DLD1 (cell line): ENCODE results near the gene SENP1.
"Not testable (repeated sequence)": the region's sequence is repeated elsewhere in the genome, so short reads cannot be mapped to it uniquely, and the experiment has no call there.

ENCODE experiments used
- in situ Hi-C: cut with HindIII; loops from 2 replicates; pipeline ENCODE4 v1.10.0; 2017; ENCODE audit warnings: low sequenced_read_pairs

SENP1 gene

DNA sequence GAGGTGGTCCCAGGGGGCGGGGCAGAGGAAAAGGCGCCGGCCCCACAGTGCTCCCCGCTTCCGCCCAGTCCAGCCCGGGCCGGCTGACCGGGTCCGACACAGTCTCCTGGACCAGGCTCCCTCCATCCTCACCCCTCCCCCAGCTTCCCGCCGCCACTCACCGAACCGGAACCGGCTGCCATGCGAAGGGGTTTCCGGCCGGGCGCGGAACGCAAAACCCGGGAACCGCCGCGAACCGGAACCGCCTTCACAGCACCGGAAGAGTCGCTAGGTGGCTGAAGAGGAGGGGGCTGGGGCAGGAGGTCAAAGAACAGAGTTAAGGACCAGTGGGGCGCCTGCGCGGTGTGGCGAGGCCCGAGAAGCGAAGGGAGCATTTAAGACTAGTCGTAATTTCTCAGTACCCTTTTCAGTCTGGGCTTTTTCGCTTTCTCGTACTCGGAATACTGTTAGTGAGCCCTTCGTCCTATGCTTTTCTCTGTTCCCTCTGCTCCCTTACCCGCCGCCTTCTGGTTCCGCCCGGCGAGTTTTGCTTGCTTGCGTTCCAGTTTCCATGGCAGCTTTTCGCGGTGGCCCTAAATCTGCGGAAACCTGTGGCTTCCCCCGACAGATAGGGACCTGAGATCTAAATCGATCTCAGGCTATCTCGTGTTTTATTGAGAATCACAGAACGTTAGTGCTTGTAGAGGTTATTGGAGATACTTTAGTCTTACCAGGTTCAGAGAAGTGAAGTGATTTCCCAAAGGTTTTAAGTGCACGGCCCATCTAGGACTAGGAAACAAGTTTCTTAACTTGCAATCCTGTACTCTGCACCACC, at the start of gene SENP1:
TSS of gene SENP1 (minus strand) at position 213 of the 814 bp plus-strand sequence. CDS start 4,607 bp downstream, outside the sequence.
- in situ Hi-C loops = no loop called here

DNA sequence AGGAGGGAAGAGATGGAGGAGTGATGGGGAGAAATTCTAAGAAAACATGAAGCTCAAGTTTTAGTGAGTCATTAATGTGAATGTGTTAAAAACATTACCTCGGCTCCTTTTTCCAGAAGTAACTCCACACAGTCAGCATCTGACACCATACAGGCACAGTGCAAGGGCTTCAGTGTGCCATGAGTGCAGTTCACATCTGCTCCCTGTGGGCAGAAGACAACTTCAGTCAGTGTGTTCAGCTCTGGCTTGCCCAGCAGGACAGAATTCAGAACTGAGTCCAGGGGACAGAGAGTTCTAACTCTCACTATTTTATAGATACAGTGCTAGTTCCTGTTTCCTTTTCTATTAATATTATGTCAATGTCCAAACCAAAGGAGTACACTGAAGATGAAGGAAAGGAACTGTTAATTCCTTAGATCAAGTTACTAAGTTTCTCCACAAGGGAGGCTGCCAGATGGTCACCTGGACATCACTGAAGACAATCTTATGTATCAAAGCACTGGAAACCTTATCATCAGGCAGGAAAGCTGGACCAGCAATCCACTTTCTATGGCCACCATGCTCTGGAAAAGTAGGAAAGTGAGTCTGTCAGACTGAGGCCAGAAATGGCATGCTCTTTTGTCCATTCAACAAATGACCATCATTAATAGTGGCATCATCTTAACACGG, 45.4 kb upstream of the SENP1 start:
- in situ Hi-C loops = no loop called here

DNA sequence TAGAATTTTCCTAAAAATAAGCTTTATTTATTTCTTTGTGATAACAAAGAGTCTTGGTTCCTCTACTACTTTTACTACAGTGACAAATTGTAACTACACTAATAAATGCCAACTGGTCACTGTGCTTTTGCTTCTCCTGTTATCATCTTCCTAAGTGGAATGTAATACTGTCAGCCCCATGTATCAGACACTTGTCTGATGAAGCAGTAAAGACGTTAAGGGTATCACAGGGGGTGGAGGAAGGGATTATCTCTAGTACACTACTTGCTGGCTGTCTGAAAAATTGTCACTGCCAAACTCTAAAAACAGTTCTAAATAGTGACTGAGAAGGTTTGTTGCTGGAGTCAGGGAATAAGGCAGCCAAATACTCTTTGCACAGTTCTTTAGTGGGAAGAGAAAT, 40.1 kb upstream of the SENP1 start:
- in situ Hi-C loops = no loop called here

DNA sequence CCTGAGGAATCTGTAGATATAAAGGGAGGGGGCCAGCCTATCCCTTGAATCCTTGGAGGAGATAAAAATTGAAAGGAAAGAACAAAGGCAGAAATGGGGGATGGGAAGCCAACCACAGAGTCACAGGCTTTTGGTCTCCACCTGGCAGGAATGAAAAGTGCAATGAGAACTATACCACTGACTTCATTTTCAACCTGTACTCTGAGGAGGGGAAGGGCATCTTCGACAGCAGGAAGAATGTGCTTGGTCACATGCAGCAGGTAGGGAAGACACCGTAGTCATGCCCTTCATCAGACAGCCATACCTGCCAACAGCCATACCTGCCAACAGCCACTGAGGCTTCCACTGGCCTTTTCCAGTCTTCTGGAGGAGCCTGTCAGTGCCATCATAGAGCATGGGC, 38.0 kb upstream of the SENP1 start:
- in situ Hi-C loops = no loop called here

DNA sequence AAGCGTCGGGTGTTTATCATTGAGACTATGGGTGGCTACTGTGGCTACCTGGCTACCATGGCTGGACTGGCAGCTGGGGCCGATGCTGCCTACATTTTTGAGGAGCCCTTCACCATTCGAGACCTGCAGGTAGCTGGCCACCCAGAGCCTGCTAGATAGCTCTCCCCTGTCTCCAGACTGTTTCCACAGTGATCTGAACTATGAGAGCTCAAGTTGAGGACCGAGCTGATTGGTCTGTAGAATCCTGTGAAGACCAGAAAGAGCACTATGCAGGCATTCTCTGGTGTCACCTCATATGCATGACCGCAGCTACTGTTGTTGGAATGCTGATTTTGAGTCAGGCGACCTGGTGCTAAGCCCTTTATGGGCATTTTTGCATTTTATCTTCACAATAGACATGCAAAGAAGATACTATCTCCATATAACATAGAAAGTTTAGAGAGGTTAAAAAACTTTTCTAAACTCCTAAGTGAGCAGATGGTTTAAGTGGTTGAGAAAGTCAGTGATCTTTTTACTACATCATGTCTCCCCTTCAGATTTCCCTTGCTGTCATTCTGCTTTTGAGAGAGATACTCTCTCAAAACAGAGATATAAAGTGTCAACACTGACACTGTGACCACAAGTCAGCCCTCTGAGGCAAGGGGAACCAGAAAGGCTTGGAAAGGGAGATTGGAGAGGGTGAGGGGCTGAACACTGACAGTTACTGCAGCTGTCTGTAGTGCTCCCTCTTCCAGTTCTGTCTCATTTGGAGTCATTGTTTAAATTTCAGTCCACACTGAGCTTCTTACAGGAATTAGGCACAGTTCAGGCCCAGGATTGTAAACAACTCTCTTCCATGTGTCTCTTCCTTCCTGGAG, 37.2 kb upstream of the SENP1 start:
- in situ Hi-C loops = no loop called here

DNA sequence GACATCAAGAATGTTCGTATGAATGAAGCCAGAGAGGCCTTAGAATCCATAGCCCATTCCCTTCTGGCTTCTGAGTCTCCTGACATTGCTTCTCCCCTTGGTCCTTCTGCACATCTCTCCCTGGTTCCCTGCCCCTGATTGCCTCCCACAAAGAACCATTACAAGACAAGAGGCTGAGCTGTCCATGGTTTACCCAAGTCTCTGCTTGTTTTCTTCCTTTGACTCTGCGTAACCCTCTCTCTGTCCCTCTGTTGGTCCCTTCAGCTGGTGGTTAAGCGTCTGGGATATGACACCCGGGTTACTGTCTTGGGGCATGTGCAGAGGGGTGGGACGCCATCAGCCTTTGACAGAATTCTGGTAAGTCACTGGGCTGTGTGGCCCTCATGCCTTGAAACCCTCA, 29.1 kb upstream of the SENP1 start:
- in situ Hi-C loops = no loop called here

DNA sequence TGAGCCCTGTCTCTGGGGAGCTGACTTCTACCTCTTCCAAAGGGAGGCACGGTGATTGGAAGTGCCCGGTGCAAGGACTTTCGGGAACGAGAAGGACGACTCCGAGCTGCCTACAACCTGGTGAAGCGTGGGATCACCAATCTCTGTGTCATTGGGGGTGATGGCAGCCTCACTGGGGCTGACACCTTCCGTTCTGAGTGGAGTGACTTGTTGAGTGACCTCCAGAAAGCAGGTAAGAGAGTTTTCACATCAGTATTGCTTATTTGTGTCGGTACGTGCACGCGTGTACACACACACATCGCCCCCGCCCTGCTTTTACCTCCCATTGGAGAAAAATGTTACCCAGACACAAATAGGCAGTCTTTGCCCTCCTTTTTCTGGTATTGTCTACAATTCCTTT, 26.9 kb upstream of the SENP1 start:
- in situ Hi-C loops = no loop called here

DNA sequence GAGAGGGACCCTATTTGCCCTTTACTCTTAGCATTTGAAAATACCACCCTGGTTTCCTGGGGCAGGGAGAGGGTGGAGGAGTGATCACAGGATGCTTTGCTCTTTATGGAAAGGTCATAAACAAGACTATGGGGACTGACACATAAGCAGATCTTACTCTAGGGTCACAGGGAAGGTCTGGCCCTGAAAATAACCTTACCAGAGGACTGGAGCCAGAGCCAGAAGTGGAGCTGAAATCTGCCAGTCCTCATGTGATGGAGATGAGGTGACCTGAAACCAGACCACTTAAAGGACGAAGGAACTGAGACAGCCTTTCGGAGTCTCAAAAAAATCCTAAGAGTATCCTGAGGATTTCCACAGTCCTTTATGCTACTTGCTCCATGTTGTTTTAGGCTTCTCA, 25.6 kb upstream of the SENP1 start:
- in situ Hi-C loops = no loop called here

DNA sequence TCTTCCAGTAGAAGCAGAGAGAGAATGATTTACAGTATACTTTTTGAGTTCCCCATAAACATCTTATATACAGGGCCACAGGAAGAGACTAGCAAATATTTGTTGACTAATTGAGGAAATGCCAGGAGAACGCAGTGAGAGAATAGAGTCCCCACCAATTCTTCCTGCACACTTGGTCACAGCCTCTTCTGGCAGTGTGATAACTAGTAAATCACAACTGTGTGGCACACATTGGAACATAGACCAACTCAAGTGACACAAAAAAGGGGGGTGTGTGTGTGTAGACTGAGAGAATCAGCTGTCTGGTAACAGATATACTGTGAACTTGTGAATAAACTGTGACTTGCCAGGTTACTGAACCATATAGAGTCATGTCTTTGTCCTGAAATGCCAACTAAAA, 23.5 kb upstream of the SENP1 start:
- in situ Hi-C loops = no loop called here

DNA sequence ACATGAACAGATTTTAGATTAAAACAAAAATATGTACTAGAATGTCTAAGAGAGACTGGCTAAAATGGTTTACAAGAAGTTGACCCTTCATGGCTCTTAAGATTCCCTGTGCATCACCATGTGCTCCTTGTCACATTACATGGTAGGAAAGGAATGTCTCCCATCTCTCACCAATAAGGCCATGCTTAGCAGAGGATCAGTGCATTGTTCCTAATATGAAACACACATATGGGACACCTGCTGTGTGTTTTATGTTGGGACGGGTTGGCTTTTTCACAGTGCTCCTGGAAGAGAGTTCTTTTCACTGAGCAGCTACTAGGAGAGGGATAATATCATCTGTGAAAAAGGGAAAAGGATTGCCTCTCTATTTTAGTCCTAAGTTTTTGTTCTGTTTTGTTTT, 22.9 kb upstream of the SENP1 start:
- in situ Hi-C loops = no loop called here

DNA sequence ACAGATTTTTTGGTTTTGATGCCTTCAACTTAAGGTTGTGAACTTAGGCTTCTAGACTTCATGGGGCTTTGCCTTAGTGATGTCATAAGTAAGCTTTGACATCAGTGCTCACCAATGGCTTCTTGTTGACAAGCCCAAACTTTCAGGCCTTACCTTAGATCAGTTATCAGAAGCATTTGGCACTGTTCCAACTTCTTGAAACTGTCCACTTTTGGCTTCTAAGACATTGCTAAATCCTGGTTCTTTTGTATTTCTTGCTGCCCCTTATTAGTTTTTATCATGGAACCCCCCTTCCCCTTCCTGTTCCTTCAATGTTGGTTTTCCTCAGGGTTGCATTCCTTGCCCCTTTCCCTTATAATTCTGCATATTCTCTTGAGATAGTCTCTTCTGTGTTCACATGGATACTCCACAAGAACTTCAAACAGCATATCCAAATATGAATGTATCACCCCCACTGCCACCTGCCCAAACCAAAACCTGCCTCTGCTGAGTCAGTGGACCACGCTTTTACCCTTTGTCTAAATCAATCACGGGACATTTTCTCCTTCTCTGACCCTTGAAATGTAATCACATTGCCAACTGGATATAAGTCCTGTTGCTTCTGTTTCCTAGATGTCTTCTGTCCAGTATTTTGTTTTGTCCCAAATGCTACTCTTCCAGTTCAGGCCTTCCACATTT, 21.2 kb upstream of the SENP1 start:
- in situ Hi-C loops = no loop called here

DNA sequence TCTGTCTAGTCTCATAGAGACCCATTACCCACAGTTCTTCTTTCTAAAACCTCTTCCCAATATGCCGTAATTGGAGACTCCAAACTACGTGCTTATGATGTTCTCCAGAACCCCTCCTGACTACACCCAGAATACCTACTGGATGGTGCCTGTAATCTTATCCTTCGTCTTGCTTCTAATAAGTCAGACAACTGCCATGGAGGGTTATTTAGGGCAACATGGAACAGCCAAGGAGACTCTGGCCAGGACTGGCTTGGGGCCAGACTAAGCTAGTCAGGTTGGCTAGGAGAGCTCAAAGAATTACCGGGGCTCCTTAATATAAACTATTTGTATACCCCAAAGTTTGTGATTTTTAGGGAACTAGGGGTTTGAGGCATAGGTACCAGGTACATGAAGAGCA, 20.1 kb upstream of the SENP1 start:
- in situ Hi-C loops = no loop called here

DNA sequence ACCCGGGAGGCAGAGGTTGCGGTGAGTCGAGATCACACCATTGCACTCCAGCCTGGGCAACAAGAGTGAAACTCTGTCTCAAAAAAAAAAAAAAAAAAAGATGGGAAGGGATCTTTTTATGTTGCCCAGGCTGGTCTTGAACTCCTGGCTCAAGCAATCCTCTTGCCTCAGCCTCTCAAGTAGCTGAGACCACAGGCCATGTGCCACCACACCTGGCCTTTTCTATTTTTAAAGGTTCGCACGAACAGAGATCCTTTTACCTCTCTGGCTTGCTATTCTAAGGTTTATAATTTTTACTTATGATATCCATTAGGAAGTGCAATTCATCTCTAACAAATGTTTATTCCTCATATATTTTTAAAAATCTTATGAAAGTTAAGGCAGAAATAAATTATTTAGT, 19.7 kb upstream of the SENP1 start:
- in situ Hi-C loops = not testable (repeated sequence)

DNA sequence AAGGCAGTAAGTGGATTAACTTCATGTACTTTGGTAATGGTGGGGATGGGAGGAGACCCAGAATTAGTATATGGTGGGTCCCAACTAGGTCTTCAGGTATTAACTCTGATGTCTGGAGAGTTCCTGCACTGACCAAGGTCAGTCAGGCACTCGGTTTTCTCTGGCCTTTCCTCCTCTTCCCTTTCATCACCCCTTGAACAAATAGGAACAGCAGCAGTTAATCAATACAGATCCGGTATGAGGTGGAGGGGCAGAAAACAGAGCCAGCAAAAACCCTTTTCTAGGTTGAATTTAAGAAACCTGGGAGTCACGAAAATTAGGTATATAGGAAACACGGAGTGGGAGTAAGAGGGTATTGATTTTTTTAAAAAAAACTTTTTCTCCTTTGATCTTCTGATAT, 17.3 kb upstream of the SENP1 start:
- in situ Hi-C loops = no loop called here

DNA sequence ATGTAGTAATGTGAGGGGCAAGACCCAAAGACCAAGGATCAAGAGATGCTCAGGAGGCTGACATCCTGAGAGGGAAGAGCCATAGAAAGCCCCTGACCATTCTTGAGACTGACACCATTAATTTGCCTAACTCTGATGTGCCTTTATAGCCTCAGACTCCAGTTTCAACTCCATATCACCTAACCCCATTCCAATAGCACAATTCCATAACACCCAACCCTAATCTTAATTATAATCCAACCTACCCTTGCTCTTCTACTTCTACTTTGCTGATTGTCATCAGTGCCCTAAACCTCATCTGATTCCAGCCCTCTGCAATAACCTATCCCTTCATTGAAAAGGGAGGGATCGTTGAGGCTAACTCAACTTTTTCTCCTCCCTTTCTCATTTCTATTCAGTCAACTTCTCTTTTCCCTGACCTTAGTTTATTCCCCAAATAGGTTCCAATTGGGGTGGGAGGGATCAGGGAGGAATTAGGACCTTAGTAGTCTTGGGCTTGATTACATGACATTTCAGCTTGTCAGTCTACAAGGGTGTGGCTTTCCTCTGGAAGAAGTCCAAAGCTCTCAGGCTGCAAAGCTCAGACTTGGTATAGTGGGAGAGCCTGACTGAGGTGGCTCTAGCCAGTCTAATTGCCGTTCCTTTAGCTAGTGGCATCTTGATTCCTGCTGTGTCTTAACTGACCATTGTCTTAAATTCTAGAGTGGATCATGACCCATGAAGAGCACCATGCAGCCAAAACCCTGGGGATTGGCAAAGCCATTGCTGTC, 16.4 kb upstream of the SENP1 start:
- in situ Hi-C loops = no loop called here

DNA sequence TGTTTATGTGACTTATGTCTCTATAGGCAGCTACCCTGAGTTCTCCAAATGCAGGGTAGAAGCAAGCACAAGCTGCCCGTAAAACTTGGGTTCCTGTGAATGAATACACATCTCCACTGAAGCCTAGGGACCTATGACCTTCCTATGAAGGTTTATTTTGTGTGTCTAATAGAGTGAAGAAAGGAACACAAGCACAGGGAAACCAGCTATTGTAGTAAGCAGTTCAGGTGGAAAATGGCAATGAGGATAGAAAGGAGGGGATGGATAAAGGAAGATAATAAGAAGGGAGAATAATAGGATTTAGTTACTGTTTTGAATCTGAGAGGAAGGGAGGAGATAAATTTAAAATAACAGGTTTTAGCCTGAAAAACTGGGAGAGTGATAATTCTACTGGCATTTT, 15.6 kb upstream of the SENP1 start:
- in situ Hi-C loops = no loop called here

DNA sequence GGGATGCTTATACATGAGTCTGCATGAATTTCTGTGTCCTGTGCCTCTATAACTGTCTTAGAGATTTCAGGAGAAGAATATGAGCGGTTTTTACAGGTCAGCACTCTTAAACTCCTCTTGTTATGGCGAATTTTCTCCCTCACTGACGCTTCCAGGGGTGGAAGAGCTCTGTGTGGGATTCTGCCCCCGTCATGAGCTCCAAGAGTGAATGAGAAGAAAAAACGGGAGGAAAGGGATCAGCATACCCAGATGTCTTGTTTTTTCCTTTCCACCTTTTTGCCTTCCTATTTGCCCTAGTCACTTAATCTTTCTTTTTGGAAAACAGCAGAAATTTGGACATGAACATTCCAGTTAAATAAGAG, 13.9 kb upstream of the SENP1 start:
- in situ Hi-C loops = no loop called here

DNA sequence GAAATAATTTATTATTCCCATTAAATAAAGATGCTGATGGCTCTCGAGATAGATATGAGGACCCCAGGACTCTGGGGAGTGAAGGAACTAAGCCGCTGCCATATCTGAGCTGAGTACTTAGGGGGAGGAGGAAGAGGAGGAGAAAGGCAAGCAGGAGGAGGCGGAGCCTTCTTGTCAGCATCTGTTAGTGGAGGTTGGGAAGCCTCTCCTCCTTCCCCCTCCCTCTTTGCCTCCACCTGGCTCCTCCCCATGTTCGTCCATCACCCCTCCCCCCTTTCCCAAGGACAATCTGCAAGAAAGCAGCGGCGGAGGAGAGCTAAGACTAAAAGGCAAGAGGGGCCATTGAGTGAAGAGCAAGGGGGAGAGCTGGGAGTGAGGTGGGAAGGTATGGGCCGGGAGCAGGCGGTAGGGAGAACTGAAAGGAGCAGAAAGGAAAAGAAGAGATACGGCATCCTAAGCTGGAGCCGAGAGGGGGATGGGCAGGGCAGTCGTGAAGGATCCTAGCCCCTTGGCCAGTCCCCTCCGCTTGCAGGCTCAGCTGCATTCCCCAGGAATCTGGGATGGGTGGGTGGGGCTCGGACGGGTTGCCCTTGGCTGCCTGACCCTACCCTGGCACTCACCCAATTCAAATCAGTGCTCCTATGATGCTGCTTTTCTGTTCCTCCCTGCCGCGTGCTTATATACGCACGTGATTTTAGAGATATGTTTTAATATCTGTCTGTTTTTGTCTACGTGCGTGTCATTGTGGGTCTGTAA, 13.4 kb upstream of the SENP1 start, which contains the start of gene PFKM:
TSS of gene PFKM (plus strand) at position 287 of the 756 bp plus-strand sequence. CDS start 3,411 bp downstream, outside the sequence.
- in situ Hi-C loops = no loop called here

DNA sequence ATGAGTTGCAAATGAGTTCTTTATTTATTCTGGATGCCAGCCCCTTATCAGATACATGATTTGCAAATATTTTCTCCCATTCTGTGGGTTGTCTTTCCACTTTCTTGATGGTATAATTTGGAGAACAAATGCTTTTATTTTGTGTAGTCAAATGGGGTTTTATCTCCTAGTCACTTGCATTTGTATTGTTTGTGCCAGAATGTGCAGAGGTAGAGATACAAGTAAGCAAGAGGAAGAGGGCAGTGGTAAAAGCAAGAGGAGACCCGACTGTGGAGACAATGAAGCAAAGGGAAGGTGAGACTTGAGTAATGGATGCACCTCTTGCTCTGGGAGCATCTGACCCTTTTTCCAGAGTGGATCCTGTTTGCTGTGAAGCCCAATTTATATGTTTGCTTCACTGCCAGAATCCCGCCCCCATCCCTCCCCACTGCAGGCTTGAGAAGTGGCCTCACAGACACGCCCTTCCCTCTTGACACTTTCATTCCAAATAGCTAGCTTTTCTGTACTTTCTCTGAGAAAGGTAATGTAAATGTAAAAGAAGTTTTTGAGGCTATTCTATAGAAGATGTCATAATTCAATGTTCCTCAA, 12.5 kb upstream of the SENP1 start:
- in situ Hi-C loops = no loop called here
